Mesenteric fat pad (tissue), 1 donor: ENCODE data around the gene GSK3B. TPM values are rescaled to one million over a fixed set of nuclear protein-coding genes. Genes with fewer than 3 reads are reported as not detected.

Experiments used
- DNase-seq: peaks from one replicate; pipeline ENCODE4 v3.0.0-alpha.2; 2020; ENCODE audit warnings: low spot score
- total RNA-seq: library from RNA; stranded (reverse); fragmentation: NEBNext Ultra II Directional; extraction: Animal tissue kit (Norgen Biotek cat#: 25700); gene quantifications from one replicate; pipeline ENCODE4 v1.2.1, GENCODE V29; 2021
- donor health status: DM: yes; HTN: yes; CAD: no.

GSK3B gene
- total RNA-seq, 1 donor from 2014 or later: 34.6 TPM

- no peak for DNase-seq
Observed at GRCh38 chr3:119945291-119945690, 149.0 kb downstream of the GSK3B start.

GRCh38 chr3:119944091-119944490, 150.2 kb downstream of the GSK3B start:
- DNase-seq: no peak

GRCh38 chr3:119939077-119939476, 155.2 kb downstream of the GSK3B start:
- DNase-seq: no peak

GRCh38 chr3:119937229-119937628, 157.0 kb downstream of the GSK3B start:
- no peak for DNase-seq

GRCh38 chr3:119934249-119934648, 160.0 kb downstream of the GSK3B start:
- DNase-seq: no peak

GRCh38 chr3:119933207-119933606, 161.0 kb downstream of the GSK3B start:
- DNase-seq: no peak

- no peak for DNase-seq
Observed at GRCh38 chr3:119930286-119930685, 164.0 kb downstream of the GSK3B start.

GRCh38 chr3:119927190-119927589, 167.1 kb downstream of the GSK3B start:
- no peak for DNase-seq

- DNase-seq: no peak
Observed at GRCh38 chr3:119924111-119925094, 169.8 kb downstream of the GSK3B start.

- DNase-seq: no peak
Observed at GRCh38 chr3:119918992-119919933, 175.0 kb downstream of the GSK3B start.

GRCh38 chr3:119913021-119913420, 181.2 kb downstream of the GSK3B start:
- no peak for DNase-seq

- no peak for DNase-seq
Observed at GRCh38 chr3:119912220-119912619, 182.0 kb downstream of the GSK3B start.

- no peak for DNase-seq
Observed at GRCh38 chr3:119911748-119912147, 182.5 kb downstream of the GSK3B start.

GRCh38 chr3:119902061-119902460, 192.2 kb downstream of the GSK3B start:
- DNase-seq: no peak

GRCh38 chr3:119901148-119901547, 193.1 kb downstream of the GSK3B start:
- no peak for DNase-seq

GRCh38 chr3:119899192-119899511, 195.1 kb downstream of the GSK3B start:
- DNase-seq: no peak

- no peak for DNase-seq
Observed at GRCh38 chr3:119898478-119899191, 195.6 kb downstream of the GSK3B start.

- no peak for DNase-seq
Observed at GRCh38 chr3:119894195-119894594, 200.1 kb downstream of the GSK3B start.

GRCh38 chr3:119893769-119894168, 200.5 kb downstream of the GSK3B start:
- DNase-seq: no peak

GRCh38 chr3:119891944-119892721, 202.1 kb downstream of the GSK3B start:
- no peak for DNase-seq
